SH-SY5Y (cell line): ENCODE measurements around the gene C9orf78.

ENCODE experiments used
- GATA2 ChIP-seq: IDR thresholded peaks from 2 replicates; pipeline ENCODE4 v1.6.1; 2011; ENCODE audit warnings: mild to moderate bottlenecking, low read depth, low read length
- GATA3 ChIP-seq: IDR thresholded peaks from 2 replicates; pipeline ENCODE4 v1.6.1; 2011; ENCODE audit warnings: low read depth, mild to moderate bottlenecking, low read length, moderate library complexity

GRCh38 chr9:129841071-129841470, 6.0 kb upstream of the C9orf78 start:
- TF ChIP-seq GATA2 (no peak), GATA3 (no peak)
